ENCODE measurements around the gene ZMAT5. TPM values are rescaled to one million over a fixed set of nuclear protein-coding genes. Genes with fewer than 3 reads are reported as not detected.

ZMAT5 gene
- polyA plus RNA-seq, 3 donors: 27.1 to 79.4 (median 59.3) TPM

GRCh38 chr22:29795663-29796062, 28.9 kb upstream of the ZMAT5 start:
- H3K27ac ChIP-seq (ENCODE audit: low read depth in 1 of 2, low read length in 2 of 2): no peak overlapping the region
- H3K36me3 ChIP-seq (replicated peaks in 1 of 2; ENCODE audit: control insufficient read depth in 1 of 2, insufficient read depth in 2 of 2, low read length in 2 of 2): peaks cover 63 to 67% of the 10 kb centered on the region in 2 donors
- H3K9ac ChIP-seq (ENCODE audit: insufficient read depth, low read length, poor library complexity, severe bottlenecking): no peak overlapping the region
- no peak for TF ChIP-seq CTCF (IDR thresholded peaks at IDR 0.05)
- Mint-ChIP-seq H3K27ac (no peak overlapping the region), H3K4me3 (no peak overlapping the region), H3K4me1 (peaks cover 38% of the 10 kb centered on the region), H3K27me3 (ENCODE audit: low read depth in 3 of 3) (peaks cover 0 to 2% (median 0%) of the 10 kb centered on the region in 3 donors), H3K36me3 (peaks cover 64 to 84% of the 10 kb centered on the region in 2 donors), H3K9me3 (peaks cover 0 to 2% (median 0%) of the 10 kb centered on the region in 7 donors)
- H4K20me1 ChIP-seq (ENCODE audit: insufficient read depth, low read length): peaks cover 8% of the 10 kb centered on the region
- H3K27me3 ChIP-seq (ENCODE audit: control insufficient read depth in 2 of 2, insufficient read depth in 2 of 2, low read length in 2 of 2): no peaks in the 10 kb centered on the region
- WGBS (ENCODE audit: insufficient coverage): 95% methylated on average over 4 of the region's 5 CpGs
- no peak overlapping the region for H2AFZ ChIP-seq (ENCODE audit: insufficient read depth, low read depth, low read length, poor library complexity, severe bottlenecking)
- intact Hi-C loops (cut with micrococcal nuclease): no loop called here
- no peak overlapping the region for H3K4me3 ChIP-seq (replicated peaks in 1 of 3; ENCODE audit: low read depth in 2 of 3, low read length in 3 of 3)
- peaks cover 41 to 42% of the 10 kb centered on the region in 2 donors for H3K4me1 ChIP-seq (ENCODE audit: control insufficient read depth in 1 of 2, insufficient read depth in 2 of 2, low read length in 2 of 2)
- DNase-seq: no peak
- no peak overlapping the region for H3K4me2 ChIP-seq (replicated peaks; ENCODE audit: extremely low read depth, low read length, poor library complexity, severe bottlenecking)
- H3K9me3 ChIP-seq (replicated peaks in 1 of 2; ENCODE audit: control insufficient read depth in 1 of 2, insufficient read depth in 1 of 2, low read length in 2 of 2): no peaks in the 10 kb centered on the region
- peaks cover 14% of the 10 kb centered on the region for H3K79me2 ChIP-seq (ENCODE audit: insufficient read depth, low read length)

GRCh38 chr22:29793396-29793795, 26.6 kb upstream of the ZMAT5 start:
- WGBS (ENCODE audit: insufficient coverage): 86% methylated on average over 10 of the region's 17 CpGs
- no peak for TF ChIP-seq CTCF (IDR thresholded peaks at IDR 0.05)
- no peak overlapping the region for H3K4me3 ChIP-seq (replicated peaks in 1 of 3; ENCODE audit: low read depth in 2 of 3, low read length in 3 of 3)
- DNase-seq: no peak
- H3K36me3 ChIP-seq (replicated peaks in 1 of 2; ENCODE audit: control insufficient read depth in 1 of 2, insufficient read depth in 2 of 2, low read length in 2 of 2): peaks cover 78 to 83% of the 10 kb centered on the region in 2 donors
- Mint-ChIP-seq H3K27me3 (ENCODE audit: low read depth in 3 of 3) (peaks cover 0 to 2% (median 0%) of the 10 kb centered on the region in 3 donors), H3K4me3 (no peak overlapping the region), H3K4me1 (peaks cover 17% of the 10 kb centered on the region), H3K36me3 (peaks cover 74 to 95% of the 10 kb centered on the region in 2 donors), H3K27ac (no peak overlapping the region), H3K9me3 (peaks cover 0 to 2% (median 0%) of the 10 kb centered on the region in 7 donors)
- H3K4me1 ChIP-seq (ENCODE audit: control insufficient read depth in 1 of 2, insufficient read depth in 2 of 2, low read length in 2 of 2): peaks cover 20% of the 10 kb centered on the region in 2 donors
- no peak overlapping the region for H3K9ac ChIP-seq (ENCODE audit: insufficient read depth, low read length, poor library complexity, severe bottlenecking)
- peaks cover 8% of the 10 kb centered on the region for H4K20me1 ChIP-seq (ENCODE audit: insufficient read depth, low read length)
- H3K79me2 ChIP-seq (ENCODE audit: insufficient read depth, low read length): peaks cover 10% of the 10 kb centered on the region
- no peak overlapping the region for H2AFZ ChIP-seq (ENCODE audit: insufficient read depth, low read depth, low read length, poor library complexity, severe bottlenecking)
- no peaks in the 10 kb centered on the region for H3K9me3 ChIP-seq (replicated peaks in 1 of 2; ENCODE audit: control insufficient read depth in 1 of 2, insufficient read depth in 1 of 2, low read length in 2 of 2)
- no peak overlapping the region for H3K4me2 ChIP-seq (replicated peaks; ENCODE audit: extremely low read depth, low read length, poor library complexity, severe bottlenecking)
- no peak overlapping the region for H3K27ac ChIP-seq (ENCODE audit: low read depth in 1 of 2, low read length in 2 of 2)
- intact Hi-C loops (cut with micrococcal nuclease): no loop called here
- H3K27me3 ChIP-seq (ENCODE audit: control insufficient read depth in 2 of 2, insufficient read depth in 2 of 2, low read length in 2 of 2): no peaks in the 10 kb centered on the region

All from CD14-positive monocyte (primary cell).